HG03571 (cell line): ENCODE results near the gene HAND2.

ENCODE experiments used
- ATAC-seq: cut with Tn5 transposase; IDR thresholded peaks from one replicate; pipeline ENCODE4 v1.9.1; 2021; ENCODE audit not compliant: unreplicated experiment

Gene HAND2

GRCh38 chr4:173529477-173530325 is at the start of gene HAND2:
HAND2 (minus strand) TSS chr4:173530229; CDS start chr4:173529289, 940 bp downstream.
- no peak for ATAC-seq

GRCh38 chr4:173578956-173579355 is 48.9 kb upstream of the HAND2 start:
- ATAC-seq = no peak

DNA sequence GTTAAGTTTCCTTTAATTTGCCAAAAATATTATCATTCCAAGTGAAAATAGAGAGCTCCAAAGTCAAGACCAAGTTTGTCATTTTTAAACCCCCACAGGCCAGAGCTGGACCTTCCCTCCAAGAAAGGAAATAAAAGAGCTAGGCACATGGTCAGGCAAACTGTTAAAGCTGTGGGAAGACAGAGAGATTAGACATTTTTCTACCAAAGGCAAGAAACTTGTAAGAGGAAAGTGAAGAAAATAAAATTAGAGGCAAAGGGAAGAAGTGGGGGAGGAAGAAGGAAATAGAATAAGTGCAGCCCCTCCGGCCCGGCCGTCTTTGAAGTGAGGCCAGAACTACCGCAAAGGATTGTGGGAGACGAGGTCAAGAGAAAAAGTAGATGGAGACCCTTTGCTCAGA is 47.9 kb upstream of the HAND2 start:
- no peak for ATAC-seq

- ATAC-seq = no peak
These were observed 45.6 kb upstream of the HAND2 start for GRCh38 chr4:173575482-173576152.

DNA sequence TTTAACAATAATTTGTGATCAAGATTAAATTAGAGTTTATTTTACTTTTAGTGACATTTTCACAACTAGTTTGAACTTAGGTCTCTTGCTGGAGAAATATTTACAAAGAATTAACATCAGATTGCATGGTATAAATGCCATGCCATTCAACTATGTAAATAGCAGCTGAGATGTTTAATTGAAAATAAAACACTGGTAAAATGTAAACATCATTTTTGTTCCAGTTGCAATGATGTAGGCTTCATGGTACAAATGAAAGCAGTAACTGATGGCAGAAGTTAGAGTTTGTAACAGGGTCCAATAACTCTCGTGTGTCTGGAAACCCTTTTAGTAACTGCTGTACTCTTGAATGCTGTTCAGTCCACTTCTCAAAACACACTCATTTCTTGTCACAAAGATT is 43.7 kb upstream of the HAND2 start:
- no peak for ATAC-seq

- no peak for ATAC-seq
These were observed 43.3 kb upstream of the HAND2 start for GRCh38 chr4:173573286-173573685.

DNA sequence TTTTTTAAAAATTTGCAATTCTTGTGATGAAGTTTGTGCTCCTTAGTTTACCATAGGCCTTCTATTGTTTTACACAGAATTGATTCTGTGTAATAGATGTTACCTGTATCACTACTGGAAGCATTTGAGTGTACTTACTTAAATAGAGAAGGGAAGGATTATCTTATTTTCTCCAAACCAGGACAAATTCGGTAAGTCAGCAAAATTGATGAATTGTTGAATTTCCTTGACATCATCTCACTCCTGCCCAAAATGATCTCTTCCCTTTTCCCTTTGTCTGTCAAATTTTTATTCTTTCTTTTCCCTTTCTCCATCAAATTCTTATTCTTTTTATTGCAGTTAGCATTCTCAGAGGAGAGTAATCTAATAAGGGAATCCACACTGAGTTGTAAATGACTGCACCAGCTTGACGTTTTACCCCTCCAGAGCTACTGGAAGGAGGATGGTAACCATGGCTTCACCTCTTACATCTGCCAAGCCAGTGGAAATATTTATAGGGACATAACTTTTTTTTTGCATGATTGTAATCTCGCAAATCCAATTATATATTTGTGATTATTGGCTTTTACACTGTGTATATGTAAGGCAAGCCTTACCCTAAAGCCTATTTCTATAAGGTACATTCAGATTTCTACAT is 42.6 kb upstream of the HAND2 start:
- ATAC-seq = no peak

- ATAC-seq = no peak
These were observed 41.6 kb upstream of the HAND2 start for GRCh38 chr4:173571620-173572019.

- no peak for ATAC-seq
These were observed 35.3 kb upstream of the HAND2 start for GRCh38 chr4:173565281-173565680.

GRCh38 chr4:173564461-173564860 is 34.4 kb upstream of the HAND2 start:
- ATAC-seq = no peak

- no peak for ATAC-seq
These were observed 30.9 kb upstream of the HAND2 start for GRCh38 chr4:173560896-173561295.

- no peak for ATAC-seq
These were observed 26.5 kb upstream of the HAND2 start for GRCh38 chr4:173556398-173557131.

GRCh38 chr4:173547889-173548288 is 17.9 kb upstream of the HAND2 start:
- ATAC-seq = no peak

DNA sequence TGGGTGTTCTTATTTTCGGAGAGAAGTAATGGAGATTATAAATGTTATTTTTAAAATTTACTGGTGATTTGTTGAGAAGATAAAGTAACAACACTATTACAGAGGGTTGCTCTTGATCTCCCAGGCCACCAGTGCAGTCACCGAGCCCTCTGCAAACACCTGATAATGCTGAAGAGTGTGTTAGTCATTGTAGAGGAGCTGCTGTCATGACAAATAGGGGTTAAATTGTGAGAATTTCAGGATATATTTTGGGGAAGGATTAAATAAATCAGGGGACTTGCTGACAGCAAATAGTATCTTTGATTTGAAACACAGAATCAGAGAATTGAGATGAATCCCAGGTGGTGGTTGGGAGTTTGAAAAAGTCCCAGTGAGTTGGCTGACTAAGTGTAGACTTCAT is 16.7 kb upstream of the HAND2 start:
- ATAC-seq = no peak

DNA sequence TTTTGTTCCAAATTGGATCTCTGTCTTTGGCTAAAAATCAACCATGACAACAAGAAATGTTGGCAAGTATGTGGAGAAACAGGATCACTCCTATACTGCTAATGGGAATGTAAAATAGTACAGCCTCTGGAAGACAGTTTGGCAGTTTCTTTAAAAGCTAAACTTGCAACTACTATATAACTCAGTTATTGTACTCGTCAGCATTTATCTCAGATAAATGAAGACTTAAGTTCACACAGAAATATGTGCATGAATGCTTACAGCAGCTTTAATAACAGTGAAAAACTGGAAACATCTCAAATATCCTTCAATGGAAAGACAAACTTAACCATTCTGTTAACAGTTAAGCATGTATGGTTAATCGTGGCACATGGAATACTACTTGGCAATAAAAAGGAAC is 15.4 kb upstream of the HAND2 start:
- no peak for ATAC-seq

GRCh38 chr4:173543266-173543665 is 13.2 kb upstream of the HAND2 start:
- ATAC-seq = no peak

GRCh38 chr4:173539986-173540385 is 10.0 kb upstream of the HAND2 start:
- no peak for ATAC-seq

DNA sequence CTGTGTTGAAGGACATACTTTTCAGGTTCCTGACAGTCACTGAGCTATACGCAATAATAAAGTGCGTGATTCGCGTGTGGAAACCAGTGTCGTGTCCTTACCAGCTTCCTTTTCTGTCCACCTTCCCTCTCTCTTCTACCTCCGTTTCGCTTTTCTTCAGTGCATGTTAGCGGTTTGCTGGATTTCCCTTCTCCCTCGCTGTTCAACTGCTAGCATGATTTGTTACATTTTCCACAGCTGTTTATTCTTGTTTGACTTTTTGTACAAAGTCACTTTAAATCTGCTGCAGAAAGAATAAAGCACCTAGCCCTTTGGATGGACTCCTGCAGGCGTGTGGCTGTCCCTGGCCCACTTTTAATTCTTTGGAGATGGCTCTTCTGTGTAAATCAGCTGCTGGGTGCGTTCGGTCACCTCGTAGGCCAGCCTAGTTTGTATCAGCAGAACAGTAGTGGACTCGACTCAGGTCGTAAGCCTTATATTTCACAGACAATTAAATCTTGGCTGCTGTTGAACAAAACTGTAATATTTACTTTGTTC is 8.9 kb upstream of the HAND2 start:
- no peak for ATAC-seq

DNA sequence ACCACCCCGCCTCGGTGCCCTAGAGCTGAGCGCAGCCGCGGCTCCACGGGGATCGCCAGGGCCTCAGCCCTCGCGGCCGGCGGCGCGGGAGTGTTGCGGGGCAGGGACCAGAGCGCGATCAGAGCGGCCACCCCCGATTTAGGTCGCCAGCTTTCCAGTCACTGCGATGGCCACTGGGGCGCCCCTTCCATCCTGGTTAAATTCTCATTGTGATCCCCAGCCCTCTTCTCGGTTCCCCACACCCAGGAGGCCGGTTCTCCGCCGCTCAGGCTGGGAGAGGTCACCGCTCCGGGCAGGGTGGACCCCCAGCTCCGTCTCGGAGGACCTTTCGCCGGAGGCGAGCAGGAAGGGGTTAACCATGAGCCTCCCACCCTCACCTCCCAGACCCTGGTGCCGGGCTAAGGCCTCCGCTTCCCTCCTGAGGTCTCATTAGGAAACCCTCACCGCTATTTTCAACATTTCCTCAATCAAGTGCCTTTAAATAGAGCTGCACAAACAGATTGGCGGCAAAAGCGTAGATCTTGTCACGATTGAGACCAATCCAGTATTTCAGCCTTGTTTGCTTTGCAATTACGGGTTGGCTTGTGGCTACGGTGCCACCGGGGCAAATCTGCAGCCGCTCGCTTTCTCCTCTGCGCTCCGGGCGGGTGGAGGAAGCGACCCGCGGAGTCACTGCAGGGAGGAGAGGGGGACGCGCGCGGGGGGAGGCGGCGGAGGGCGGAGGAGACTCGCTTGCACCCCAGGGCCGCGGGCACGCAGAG is 8.3 kb upstream of the HAND2 start:
- ATAC-seq = no peak

- ATAC-seq = no peak
These were observed 7.7 kb upstream of the HAND2 start for GRCh38 chr4:173537613-173538147.
